SK-N-SH treated with all-trans-retinoic acid at 6 μM for 48 hours (cell line): ENCODE results near the gene CROCC2.

ENCODE experiments used
- ATAC-seq: fragments of 200-7000 bp; cut with Tn5 transposase; 3 replicates; pipeline ENCODE4 v1.9.1; 2020; ENCODE audit warnings: mild to moderate bottlenecking, moderate library complexity
- ARNTL ChIP-seq: fragments of 450-650 bp; formaldehyde crosslinking; IDR thresholded peaks from 2 replicates; pipeline ENCODE4 v1.5.0; 2020; ENCODE audit warnings: low read depth, mild to moderate bottlenecking, moderate library complexity, borderline replicate concordance
- BACH2 ChIP-seq: fragments of 250-450 bp; sonication (Bioruptor Pico); IDR thresholded peaks from 2 replicates; pipeline ENCODE4 v1.9.0; 2021; ENCODE audit warnings: mild to moderate bottlenecking, borderline replicate concordance
- CREB5 ChIP-seq: fragments of 250-450 bp; sonication (Bioruptor Pico); IDR thresholded peaks from 2 replicates; pipeline ENCODE4 v1.5.1; 2020; ENCODE audit warnings: low read depth, mild to moderate bottlenecking, moderate library complexity
- CSDC2 ChIP-seq: fragments of 250-450 bp; sonication (Bioruptor Pico); IDR thresholded peaks from 2 replicates; pipeline ENCODE4 v1.5.0; 2020; ENCODE audit warnings: mild to moderate bottlenecking, moderate library complexity
- CSRNP3 ChIP-seq: fragments of 250-450 bp; sonication (Bioruptor Pico); IDR thresholded peaks from 2 replicates; pipeline ENCODE4 v1.5.1; 2021; ENCODE audit warnings: mild to moderate bottlenecking, moderate library complexity
- ESRRG ChIP-seq: fragments of 250-450 bp; sonication (Bioruptor Pico); IDR thresholded peaks from 2 replicates; pipeline ENCODE4 v1.6.1; 2021; ENCODE audit warnings: mild to moderate bottlenecking
- GLIS3 ChIP-seq: fragments of 250-450 bp; sonication (Bioruptor Pico); IDR thresholded peaks from 2 replicates; pipeline ENCODE4 v1.5.0; 2020; ENCODE audit warnings: mild to moderate bottlenecking, moderate library complexity
- ISL1 ChIP-seq: fragments of 250-450 bp; sonication (Bioruptor Pico); IDR thresholded peaks from 2 replicates; pipeline ENCODE4 v2.1.2; 2022; ENCODE audit warnings: mild to moderate bottlenecking, moderate library complexity
- OSR1 ChIP-seq: fragments of 250-450 bp; sonication (Bioruptor Pico); IDR thresholded peaks from 2 replicates; pipeline ENCODE4 v1.8.0; 2022; ENCODE audit warnings: moderate library complexity, mild to moderate bottlenecking, inconsistent platforms
- PATZ1 ChIP-seq: fragments of 250-450 bp; sonication (Bioruptor Pico); IDR thresholded peaks from 2 replicates; pipeline ENCODE4 v1.8.0; 2020; ENCODE audit warnings: mild to moderate bottlenecking, moderate library complexity, borderline replicate concordance
- POU6F1 ChIP-seq: fragments of 250-450 bp; sonication (Bioruptor Pico); IDR thresholded peaks from 2 replicates; pipeline ENCODE4 v1.8.0; 2021; ENCODE audit warnings: low read depth, mild to moderate bottlenecking, moderate library complexity, borderline replicate concordance
- PPARA ChIP-seq: fragments of 250-450 bp; sonication (Bioruptor Pico); IDR thresholded peaks from 2 replicates; pipeline ENCODE4 v1.5.0; 2020; ENCODE audit warnings: mild to moderate bottlenecking, borderline replicate concordance
- RARB ChIP-seq: fragments of 250-450 bp; sonication (Bioruptor Pico); IDR thresholded peaks from 2 replicates; pipeline ENCODE4 v1.8.0; 2021; ENCODE audit warnings: mild to moderate bottlenecking, moderate library complexity
- SNAI2 ChIP-seq: fragments of 250-450 bp; sonication (Bioruptor Pico); IDR thresholded peaks from 2 replicates; pipeline ENCODE4 v1.5.0; 2020; ENCODE audit warnings: mild to moderate bottlenecking, moderate library complexity
- TCF4 ChIP-seq: fragments of 250-450 bp; sonication (Bioruptor Pico); IDR thresholded peaks from 2 replicates; pipeline ENCODE4 v1.8.0; 2021; ENCODE audit warnings: mild to moderate bottlenecking, moderate library complexity, borderline replicate concordance
- TOX ChIP-seq: fragments of 250-450 bp; sonication (Bioruptor Pico); IDR thresholded peaks from 2 replicates; pipeline ENCODE4 v1.8.0; 2021; ENCODE audit warnings: mild to moderate bottlenecking, moderate library complexity, borderline replicate concordance
- TSHZ2 ChIP-seq: fragments of 250-450 bp; sonication (Bioruptor Pico); IDR thresholded peaks from 2 replicates; pipeline ENCODE4 v1.5.0; 2020; ENCODE audit warnings: mild to moderate bottlenecking, moderate library complexity
- ZC3H10 ChIP-seq: fragments of 250-450 bp; sonication (Bioruptor Pico); IDR thresholded peaks from 2 replicates; pipeline ENCODE4 v1.5.1; 2021; ENCODE audit warnings: mild to moderate bottlenecking, moderate library complexity
- ZFP3 ChIP-seq: fragments of 250-450 bp; sonication (Bioruptor Pico); IDR thresholded peaks from 2 replicates; pipeline ENCODE4 v1.5.0; 2020; ENCODE audit warnings: mild to moderate bottlenecking, moderate library complexity
- ZFP30 ChIP-seq: fragments of 450-650 bp; formaldehyde crosslinking; IDR thresholded peaks from 2 replicates; pipeline ENCODE4 v1.5.0; 2022; ENCODE audit warnings: mild to moderate bottlenecking, moderate library complexity
- ZNF565 ChIP-seq: fragments of 450-650 bp; formaldehyde crosslinking; conservative IDR thresholded peaks from 2 replicates; pipeline ENCODE4 v1.5.0; 2020; ENCODE audit warnings: low read depth, mild to moderate bottlenecking, moderate library complexity
- ZNF70 ChIP-seq: fragments of 450-650 bp; formaldehyde crosslinking; IDR thresholded peaks from 2 replicates; pipeline ENCODE4 v1.5.0; 2020; ENCODE audit warnings: mild to moderate bottlenecking, moderate library complexity
- ZNF8 ChIP-seq: fragments of 450-650 bp; formaldehyde crosslinking; IDR thresholded peaks from 2 replicates; pipeline ENCODE4 v1.5.0; 2020; ENCODE audit warnings: mild to moderate bottlenecking, moderate library complexity

The CROCC2 gene

GRCh38 chr2:240932001-240932723 lies 26.0 kb downstream of the CROCC2 start:
- ATAC-seq: no peak
- TF ChIP-seq TOX (CRISPR knock-in tag): no peak
- no peak for TF ChIP-seq GLIS3 (CRISPR knock-in tag)

- ATAC-seq: no peak
- no peak for TF ChIP-seq PATZ1 (CRISPR knock-in tag)
- no peak for TF ChIP-seq GLIS3 (CRISPR knock-in tag)
- TF ChIP-seq PPARA (CRISPR knock-in tag): no peak
- TF ChIP-seq TCF4 (CRISPR knock-in tag): no peak
- no peak for TF ChIP-seq POU6F1 (CRISPR knock-in tag)
- no peak for TF ChIP-seq ZNF565 (CRISPR knock-in tag)
- no peak for TF ChIP-seq CREB5 (CRISPR knock-in tag)
- no peak for TF ChIP-seq BACH2 (CRISPR knock-in tag)
- TF ChIP-seq CSRNP3 (CRISPR knock-in tag): no peak
- no peak for TF ChIP-seq ZFP30 (CRISPR knock-in tag)
- no peak for TF ChIP-seq CSDC2 (CRISPR knock-in tag)
- no peak for TF ChIP-seq OSR1 (CRISPR knock-in tag)
- no peak for TF ChIP-seq ISL1 (CRISPR knock-in tag)
- no peak for TF ChIP-seq TOX (CRISPR knock-in tag)
- no peak for TF ChIP-seq RARB (CRISPR knock-in tag)
- TF ChIP-seq ZC3H10 (CRISPR knock-in tag): no peak
- TF ChIP-seq SNAI2 (CRISPR knock-in tag): no peak
Observed at GRCh38 chr2:240932724-240933047, 26.6 kb downstream of the CROCC2 start.

- TF ChIP-seq ESRRG (CRISPR knock-in tag): no peak
- TF ChIP-seq CSRNP3 (CRISPR knock-in tag): no peak
- no peak for TF ChIP-seq ZNF8 (CRISPR knock-in tag)
- TF ChIP-seq ARNTL (CRISPR knock-in tag): no peak
- TF ChIP-seq PPARA (CRISPR knock-in tag): no peak
- TF ChIP-seq TOX (CRISPR knock-in tag): no peak
- TF ChIP-seq ZNF70 (CRISPR knock-in tag): no peak
- no peak for TF ChIP-seq ZC3H10 (CRISPR knock-in tag)
- TF ChIP-seq ZFP3: no peak
- TF ChIP-seq ZNF565 (CRISPR knock-in tag): no peak
- TF ChIP-seq RARB (CRISPR knock-in tag): no peak
- no peak for TF ChIP-seq ZFP30 (CRISPR knock-in tag)
- no peak for TF ChIP-seq BACH2 (CRISPR knock-in tag)
- no peak for TF ChIP-seq GLIS3 (CRISPR knock-in tag)
- no peak for TF ChIP-seq TSHZ2 (CRISPR knock-in tag)
- ATAC-seq: 0 out of 3 replicates have a peak, but pooled peaks have one; percentile 10
Observed at GRCh38 chr2:240933048-240933965, 27.2 kb downstream of the CROCC2 start.
